WTC11 (cell line): ENCODE data around the gene TSACC. TPM values are rescaled to one million over a fixed set of nuclear protein-coding genes. Genes with fewer than 3 reads are reported as not detected.
"Not testable (repeated sequence)": the region's sequence is repeated elsewhere in the genome, so short reads cannot be mapped to it uniquely, and the experiment has no call there.

ENCODE experiments used
- ATAC-seq: fragments of 200-7000 bp; cut with Tn5 transposase; 2 replicates; pipeline ENCODE4 v1.10.0; 2021; ENCODE audit warnings: mild to moderate bottlenecking, moderate library complexity
- CTCF ChIA-PET: fragments of 300-600 bp; sonication (Branson Sonifier 250); formaldehyde crosslinking; loops from one replicate; lab custom pipeline; 2021; ENCODE audit warnings: antibody characterized with exemption; lab: Charles Lee
- POLR2A ChIA-PET: fragments of 350-600 bp; sonication (Branson Sonifier 250); formaldehyde crosslinking; loops from one replicate; lab custom pipeline; 2021; ENCODE audit warnings: antibody characterized with exemption; lab: Charles Lee
- DNase-seq: peaks from one replicate; pipeline ENCODE4 v3.0.0; 2021; ENCODE audit warnings: low spot score
- H3K27ac Mint-ChIP-seq: 2 replicates; pipeline ENCODE4 v1.8.0; 2021; ENCODE audit warnings: mixed read lengths
- H3K27me3 Mint-ChIP-seq: 2 replicates; pipeline ENCODE4 v1.8.0; 2021; ENCODE audit warnings: low read depth, mild to moderate bottlenecking, moderate library complexity, mixed read lengths
- H3K36me3 Mint-ChIP-seq: 2 replicates; pipeline ENCODE4 v1.8.0; 2021; ENCODE audit warnings: mixed read lengths
- H3K4me1 Mint-ChIP-seq: 2 replicates; pipeline ENCODE4 v1.8.0; 2022; ENCODE audit warnings: mixed read lengths
- H3K4me3 Mint-ChIP-seq: 2 replicates; pipeline ENCODE4 v1.8.0; 2021; ENCODE audit warnings: mild to moderate bottlenecking, moderate library complexity, mixed read lengths
- H3K9me3 Mint-ChIP-seq: 2 replicates; pipeline ENCODE4 v1.8.0; 2021; ENCODE audit warnings: mixed read lengths
- CREB1 ChIP-seq: sonication (generic); formaldehyde crosslinking; IDR thresholded peaks from 2 replicates; pipeline ENCODE4 v1.8.0; 2023; ENCODE audit warnings: mild to moderate bottlenecking, missing genetic modification reagents
- ELF4 ChIP-seq: sonication (generic); formaldehyde crosslinking; IDR thresholded peaks from 2 replicates; pipeline ENCODE4 v1.8.1; 2022; ENCODE audit warnings: low read depth, mild to moderate bottlenecking, moderate library complexity, missing genetic modification reagents
- FOXK1 ChIP-seq: sonication (generic); formaldehyde crosslinking; IDR thresholded peaks from 2 replicates; pipeline ENCODE4 v1.8.0; 2022; ENCODE audit warnings: mild to moderate bottlenecking, moderate library complexity, missing genetic modification reagents
- GTF2I ChIP-seq: fragments of 250-450 bp; sonication (Bioruptor Pico); conservative IDR thresholded peaks from 2 replicates; pipeline ENCODE4 v1.4.0; 2021; ENCODE audit warnings: mild to moderate bottlenecking
- JAZF1 ChIP-seq: fragments of 250-450 bp; sonication (Bioruptor Pico); IDR thresholded peaks from 2 replicates; pipeline ENCODE4 v1.9.0; 2021; ENCODE audit warnings: moderate library complexity, mild to moderate bottlenecking, inconsistent platforms
- PREB ChIP-seq: sonication (generic); formaldehyde crosslinking; IDR thresholded peaks from 2 replicates; pipeline ENCODE4 v1.8.1; 2022; ENCODE audit warnings: mild to moderate bottlenecking, missing genetic modification reagents, moderate library complexity, borderline replicate concordance
- RORB ChIP-seq: fragments of 250-450 bp; sonication (Bioruptor Pico); IDR thresholded peaks from 2 replicates; pipeline ENCODE4 v1.9.0; 2021; ENCODE audit warnings: mild to moderate bottlenecking
- SOX15 ChIP-seq: fragments of 250-450 bp; sonication (Bioruptor Pico); IDR thresholded peaks from 2 replicates; pipeline ENCODE4 v1.9.0; 2021; ENCODE audit warnings: mild to moderate bottlenecking
- ZNF263 ChIP-seq: sonication (generic); formaldehyde crosslinking; IDR thresholded peaks from 2 replicates; pipeline ENCODE4 v1.8.1; 2022; ENCODE audit warnings: low read depth, mild to moderate bottlenecking, moderate library complexity, missing genetic modification reagents
- ZNF281 ChIP-seq: sonication (generic); formaldehyde crosslinking; IDR thresholded peaks from 2 replicates; pipeline ENCODE4 v1.8.0; 2023; ENCODE audit warnings: mild to moderate bottlenecking, missing genetic modification reagents
- ZNF396 ChIP-seq: fragments of 250-450 bp; sonication (Bioruptor Pico); IDR thresholded peaks from 2 replicates; pipeline ENCODE4 v1.8.0; 2021; ENCODE audit warnings: mild to moderate bottlenecking, moderate library complexity, borderline replicate concordance
- ZNF512 ChIP-seq: sonication (generic); formaldehyde crosslinking; IDR thresholded peaks from 2 replicates; pipeline ENCODE4 v1.8.1; 2022; ENCODE audit warnings: missing genetic modification reagents, borderline replicate concordance
- total RNA-seq: library from RNA; stranded (reverse); gene quantifications from 3 replicates; pipeline ENCODE4 v1.2.3, GENCODE V29; 2021
- TF ChIP-seq, protein P1 (sequence below): sonication (generic); formaldehyde crosslinking; IDR thresholded peaks from 2 replicates; pipeline ENCODE4 v1.8.1; 2023; ENCODE audit warnings: mild to moderate bottlenecking, moderate library complexity, missing genetic modification reagents
- TF ChIP-seq, protein P2 (sequence below): sonication (generic); formaldehyde crosslinking; IDR thresholded peaks from 2 replicates; pipeline ENCODE4 v1.8.0; 2023; ENCODE audit warnings: missing genetic modification reagents, mild to moderate bottlenecking, borderline replicate concordance
- TF ChIP-seq, protein P3 (sequence below): sonication (generic); formaldehyde crosslinking; IDR thresholded peaks from 2 replicates; pipeline ENCODE4 v1.8.1; 2022; ENCODE audit warnings: mild to moderate bottlenecking, moderate library complexity, missing genetic modification reagents

The TSACC gene
- total RNA-seq, 1 experiment from 2014 or later, result 1.8 TPM

- TF ChIP-seq, protein P1, sequence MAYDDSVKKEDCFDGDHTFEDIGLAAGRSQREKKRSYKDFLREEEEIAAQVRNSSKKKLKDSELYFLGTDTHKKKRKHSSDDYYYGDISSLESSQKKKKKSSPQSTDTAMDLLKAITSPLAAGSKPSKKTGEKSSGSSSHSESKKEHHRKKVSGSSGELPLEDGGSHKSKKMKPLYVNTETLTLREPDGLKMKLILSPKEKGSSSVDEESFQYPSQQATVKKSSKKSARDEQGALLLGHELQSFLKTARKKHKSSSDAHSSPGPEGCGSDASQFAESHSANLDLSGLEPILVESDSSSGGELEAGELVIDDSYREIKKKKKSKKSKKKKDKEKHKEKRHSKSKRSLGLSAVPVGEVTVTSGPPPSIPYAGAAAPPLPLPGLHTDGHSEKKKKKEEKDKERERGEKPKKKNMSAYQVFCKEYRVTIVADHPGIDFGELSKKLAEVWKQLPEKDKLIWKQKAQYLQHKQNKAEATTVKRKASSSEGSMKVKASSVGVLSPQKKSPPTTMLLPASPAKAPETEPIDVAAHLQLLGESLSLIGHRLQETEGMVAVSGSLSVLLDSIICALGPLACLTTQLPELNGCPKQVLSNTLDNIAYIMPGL, result no peak
- TF ChIP-seq ELF4, result no peak
- TF ChIP-seq CREB1 (CRISPR knock-in tag), result no peak
- no peak for TF ChIP-seq ZNF263
- TF ChIP-seq GTF2I (CRISPR knock-in tag), result no peak
- TF ChIP-seq ZNF396 (CRISPR knock-in tag), result no peak
- no peak for TF ChIP-seq FOXK1
- TF ChIP-seq, protein P2, sequence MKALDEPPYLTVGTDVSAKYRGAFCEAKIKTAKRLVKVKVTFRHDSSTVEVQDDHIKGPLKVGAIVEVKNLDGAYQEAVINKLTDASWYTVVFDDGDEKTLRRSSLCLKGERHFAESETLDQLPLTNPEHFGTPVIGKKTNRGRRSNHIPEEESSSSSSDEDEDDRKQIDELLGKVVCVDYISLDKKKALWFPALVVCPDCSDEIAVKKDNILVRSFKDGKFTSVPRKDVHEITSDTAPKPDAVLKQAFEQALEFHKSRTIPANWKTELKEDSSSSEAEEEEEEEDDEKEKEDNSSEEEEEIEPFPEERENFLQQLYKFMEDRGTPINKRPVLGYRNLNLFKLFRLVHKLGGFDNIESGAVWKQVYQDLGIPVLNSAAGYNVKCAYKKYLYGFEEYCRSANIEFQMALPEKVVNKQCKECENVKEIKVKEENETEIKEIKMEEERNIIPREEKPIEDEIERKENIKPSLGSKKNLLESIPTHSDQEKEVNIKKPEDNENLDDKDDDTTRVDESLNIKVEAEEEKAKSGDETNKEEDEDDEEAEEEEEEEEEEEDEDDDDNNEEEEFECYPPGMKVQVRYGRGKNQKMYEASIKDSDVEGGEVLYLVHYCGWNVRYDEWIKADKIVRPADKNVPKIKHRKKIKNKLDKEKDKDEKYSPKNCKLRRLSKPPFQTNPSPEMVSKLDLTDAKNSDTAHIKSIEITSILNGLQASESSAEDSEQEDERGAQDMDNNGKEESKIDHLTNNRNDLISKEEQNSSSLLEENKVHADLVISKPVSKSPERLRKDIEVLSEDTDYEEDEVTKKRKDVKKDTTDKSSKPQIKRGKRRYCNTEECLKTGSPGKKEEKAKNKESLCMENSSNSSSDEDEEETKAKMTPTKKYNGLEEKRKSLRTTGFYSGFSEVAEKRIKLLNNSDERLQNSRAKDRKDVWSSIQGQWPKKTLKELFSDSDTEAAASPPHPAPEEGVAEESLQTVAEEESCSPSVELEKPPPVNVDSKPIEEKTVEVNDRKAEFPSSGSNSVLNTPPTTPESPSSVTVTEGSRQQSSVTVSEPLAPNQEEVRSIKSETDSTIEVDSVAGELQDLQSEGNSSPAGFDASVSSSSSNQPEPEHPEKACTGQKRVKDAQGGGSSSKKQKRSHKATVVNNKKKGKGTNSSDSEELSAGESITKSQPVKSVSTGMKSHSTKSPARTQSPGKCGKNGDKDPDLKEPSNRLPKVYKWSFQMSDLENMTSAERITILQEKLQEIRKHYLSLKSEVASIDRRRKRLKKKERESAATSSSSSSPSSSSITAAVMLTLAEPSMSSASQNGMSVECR (CRISPR knock-in tag), result no peak
- no peak for TF ChIP-seq RORB (CRISPR knock-in tag)
- TF ChIP-seq, protein P3, sequence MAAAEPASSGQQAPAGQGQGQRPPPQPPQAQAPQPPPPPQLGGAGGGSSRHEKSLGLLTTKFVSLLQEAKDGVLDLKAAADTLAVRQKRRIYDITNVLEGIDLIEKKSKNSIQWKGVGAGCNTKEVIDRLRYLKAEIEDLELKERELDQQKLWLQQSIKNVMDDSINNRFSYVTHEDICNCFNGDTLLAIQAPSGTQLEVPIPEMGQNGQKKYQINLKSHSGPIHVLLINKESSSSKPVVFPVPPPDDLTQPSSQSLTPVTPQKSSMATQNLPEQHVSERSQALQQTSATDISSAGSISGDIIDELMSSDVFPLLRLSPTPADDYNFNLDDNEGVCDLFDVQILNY, result no peak
- TF ChIP-seq JAZF1 (CRISPR knock-in tag), result no peak
- no peak for TF ChIP-seq PREB
- TF ChIP-seq ZNF281, result no peak
- DNase-seq (no peak), ATAC-seq (no peak)
- Mint-ChIP-seq H3K4me3 (no peak overlapping the region), H3K27ac (no peak overlapping the region), H3K4me1 (0 out of 2 replicates have a peak, but pooled peaks cover 1% of the 10 kb centered on the region), H3K27me3 (no peaks in the 10 kb centered on the region), H3K9me3 (no peaks in the 10 kb centered on the region), H3K36me3 (peaks cover 6% of the 10 kb centered on the region; the same call in 1 of the 2 replicates)
- POLR2A ChIA-PET, result no interaction called here
- CTCF ChIA-PET, result interaction anchor here (0.5 to 3.3 kb wide), 5 partner anchors 14 to 445 kb away, joined by 3 to 18 read pairs (median 4); no protein-coding TSS in a partner anchor
Observed at GRCh38 chr1:156342166-156342955, 4.0 kb downstream of the TSACC start.

- TF ChIP-seq SOX15 (CRISPR knock-in tag) (no peak), ZNF512 (CRISPR knock-in tag) (no peak)
- Mint-ChIP-seq H3K27me3 (no peaks in the 10 kb centered on the region), H3K27ac (no peak overlapping the region), H3K4me3 (no peak overlapping the region), H3K4me1 (no peaks in the 10 kb centered on the region), H3K36me3 (no peaks in the 10 kb centered on the region), H3K9me3 (no peaks in the 10 kb centered on the region)
- ChIA-PET POLR2A (no interaction called here), CTCF (interaction anchor here (1.0 to 3.3 kb wide), 5 partner anchors 12 to 121 kb away, joined by 3 to 18 read pairs (median 5); no protein-coding TSS in a partner anchor)
- ATAC-seq, result no peak
- DNase-seq, result no peak
Observed at GRCh38 chr1:156344409-156344808, 6.1 kb downstream of the TSACC start.

DNA sequence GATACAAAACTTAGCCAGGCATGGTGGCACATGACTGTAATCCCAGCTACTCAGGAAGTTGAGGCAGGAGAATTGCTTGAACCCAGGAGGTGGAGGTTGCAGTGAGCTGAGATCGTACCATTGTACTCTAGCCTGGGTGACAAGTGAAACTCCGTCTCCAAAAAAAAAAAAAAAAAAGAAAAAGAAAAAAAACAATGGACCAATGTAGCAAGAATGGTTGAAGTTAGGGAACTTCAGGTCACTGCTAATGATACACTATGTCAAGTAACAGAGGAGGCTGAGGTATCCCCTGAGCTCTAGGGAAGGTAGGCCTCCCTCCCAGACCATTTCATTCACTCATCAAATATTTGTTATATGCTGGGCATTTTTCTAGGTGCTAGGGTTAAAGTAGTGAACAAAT is 7.7 kb downstream of the TSACC start:
- POLR2A ChIA-PET, result interaction anchor here (0.7 kb wide), 2 partner anchors 37 to 40 kb away, joined by 4 read pairs; no protein-coding TSS in a partner anchor
- ATAC-seq, H3K9me3 Mint-ChIP-seq, H3K4me3 Mint-ChIP-seq, H3K27me3 Mint-ChIP-seq, H3K36me3 Mint-ChIP-seq, H3K4me1 Mint-ChIP-seq, H3K27ac Mint-ChIP-seq, DNase-seq: not testable (repeated sequence)
- CTCF ChIA-PET, result interaction anchor here (0.7 to 1.1 kb wide), 3 partner anchors 11 to 121 kb away, joined by 3 to 5 read pairs (median 5); no protein-coding TSS in a partner anchor
